Activated T-helper 1 cell treated with Interleukin-2 at 50 U/mL for 16 hours (primary cell): ENCODE results near the gene CCDC47.
A peak's percentile ranks its signal among the peaks of the same experiment; 100 is the strongest.
"Not testable (repeated sequence)": the region's sequence is repeated elsewhere in the genome, so short reads cannot be mapped to it uniquely, and the experiment has no call there.

Experiments
- DNase-seq: peaks from one replicate; pipeline ENCODE4 v3.0.0-alpha.2; 2020; ENCODE audit warnings: low read depth

CCDC47 gene

DNA sequence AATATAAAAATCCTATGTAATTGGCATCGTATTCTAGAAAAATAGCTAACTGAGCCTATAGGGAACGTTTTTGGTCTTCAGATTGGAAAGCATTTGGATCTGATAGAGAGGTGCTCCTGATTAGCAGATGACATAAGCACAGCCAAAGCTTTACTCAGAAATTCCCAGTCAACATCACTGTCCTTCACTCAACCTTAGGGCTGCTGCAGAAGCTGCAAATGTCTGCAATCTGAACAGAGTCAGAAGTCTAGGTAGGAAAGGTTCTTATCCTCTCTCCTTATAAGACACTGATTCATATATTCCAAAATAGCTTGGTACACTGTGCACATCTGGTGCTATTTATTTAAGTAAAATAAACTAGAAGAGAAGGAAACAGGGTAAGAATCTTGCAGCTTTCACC lies 51.0 kb downstream of the CCDC47 start:
- DNase-seq: no peak

DNA sequence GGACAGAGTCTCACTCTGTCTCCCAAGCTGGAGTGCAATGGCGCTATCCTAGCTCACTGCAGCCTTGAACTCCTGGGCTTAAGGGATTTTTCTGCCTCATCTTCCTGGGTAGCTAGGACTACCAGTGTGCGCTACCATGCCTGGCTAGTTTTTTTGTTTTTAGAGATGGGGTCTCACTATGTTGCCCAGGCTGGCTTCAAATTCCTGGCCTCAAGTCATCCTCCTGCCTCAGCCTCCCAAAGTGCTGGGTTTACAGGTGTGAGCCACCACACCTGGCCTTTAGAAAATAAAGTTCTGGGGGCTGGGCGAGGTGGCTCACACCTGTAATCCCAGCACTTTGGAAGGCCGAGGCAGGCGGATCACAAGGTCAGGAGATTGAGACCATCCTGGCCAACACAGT lies 53.2 kb downstream of the CCDC47 start:
- DNase-seq: not testable (repeated sequence)

DNA sequence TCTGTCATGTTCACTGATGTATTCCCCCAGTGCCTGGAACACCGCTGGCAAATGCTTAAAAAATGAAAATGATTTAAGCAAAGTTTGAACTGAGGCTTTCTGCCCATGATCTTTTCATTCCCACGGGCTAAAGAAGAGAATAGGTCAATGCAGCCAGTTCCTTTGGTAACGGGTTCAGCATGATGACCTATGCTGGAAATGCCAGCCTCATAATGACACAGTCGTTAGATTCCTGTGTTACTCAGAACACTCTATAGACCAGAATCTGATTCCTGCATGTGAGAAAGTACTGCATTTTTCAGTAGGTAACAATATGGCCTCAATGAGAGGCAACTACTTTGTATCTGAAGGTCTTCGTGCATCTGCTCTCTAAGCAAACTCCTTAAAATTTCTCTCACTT lies 54.4 kb downstream of the CCDC47 start:
- DNase-seq: no peak

DNA sequence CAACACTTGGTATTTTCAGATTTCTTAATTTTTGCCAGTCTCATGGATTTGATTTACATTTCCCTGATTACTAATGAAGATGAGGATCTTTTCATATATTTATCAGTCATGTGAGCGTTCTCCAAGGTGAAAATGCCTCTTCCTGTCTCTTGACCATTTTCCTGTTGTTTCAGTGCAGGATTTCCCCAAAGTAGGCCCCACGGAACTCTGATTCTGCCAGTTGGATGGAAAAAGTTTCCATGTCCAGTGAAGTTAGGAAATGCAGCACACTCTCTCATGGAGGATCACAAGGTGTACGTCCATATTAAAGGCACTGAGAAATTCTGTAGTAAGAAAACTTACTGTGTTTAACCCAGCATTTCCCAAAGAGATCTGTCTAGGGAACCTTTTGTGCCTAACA lies 57.0 kb downstream of the CCDC47 start:
- DNase-seq: no peak

DNA sequence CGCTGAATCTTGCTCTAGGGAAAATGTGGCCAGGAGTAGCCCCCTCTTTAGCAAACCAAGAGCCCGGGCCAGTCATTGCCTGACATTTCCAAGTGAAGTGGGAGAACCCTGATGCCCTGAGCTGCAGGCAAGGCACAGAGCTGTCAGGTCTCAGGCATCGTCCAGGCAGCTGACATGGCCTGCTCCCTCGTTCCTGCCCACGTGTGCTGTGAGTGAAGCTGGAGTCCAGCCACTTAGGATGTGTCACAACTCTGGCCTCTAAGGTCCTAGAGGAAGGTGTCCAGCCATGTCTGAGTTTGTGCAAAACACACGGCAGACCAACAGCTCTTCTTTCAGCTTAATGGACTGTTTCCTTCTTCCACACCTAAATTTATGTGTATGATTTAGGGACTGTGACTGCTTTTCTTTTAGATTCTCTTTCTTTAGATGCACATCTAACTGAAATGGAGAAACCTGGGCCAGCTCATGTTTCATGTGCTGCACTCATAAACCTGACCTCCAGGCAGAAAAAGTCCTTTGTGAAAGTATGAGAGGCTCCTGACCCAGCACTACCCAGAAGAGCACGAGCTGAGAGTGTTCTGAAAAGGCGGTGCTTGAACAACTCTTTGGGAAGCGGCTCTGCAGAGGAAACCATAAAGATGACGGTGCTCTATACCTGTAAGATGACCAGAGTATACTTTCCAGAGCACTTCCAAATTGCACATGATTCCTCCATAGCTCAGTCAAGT lies 58.7 kb downstream of the CCDC47 start:
- DNase-seq: no peak

DNA sequence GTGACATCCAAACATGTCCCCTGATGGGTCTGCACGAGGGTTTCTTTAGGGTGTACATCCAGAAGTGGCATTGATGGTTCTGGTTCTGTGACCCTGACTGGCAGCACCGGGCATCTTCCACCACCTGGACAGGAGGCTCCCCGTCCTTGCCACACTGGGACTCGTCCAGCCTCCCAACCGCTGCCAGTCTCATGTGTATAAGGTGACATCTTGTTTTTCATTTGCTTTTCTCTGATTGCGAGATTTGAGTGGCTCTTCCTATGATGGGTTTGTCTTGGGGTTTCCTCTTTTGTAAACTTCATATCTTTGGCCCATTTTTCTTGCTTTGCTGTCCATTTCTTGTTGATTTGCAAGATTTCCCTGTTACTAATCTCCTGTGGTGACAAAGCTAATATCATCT lies 64.3 kb downstream of the CCDC47 start:
- DNase-seq: no peak

- DNase-seq: no peak
Observed at GRCh38 chr17:63707151-63707550, 66.2 kb downstream of the CCDC47 start.

DNA sequence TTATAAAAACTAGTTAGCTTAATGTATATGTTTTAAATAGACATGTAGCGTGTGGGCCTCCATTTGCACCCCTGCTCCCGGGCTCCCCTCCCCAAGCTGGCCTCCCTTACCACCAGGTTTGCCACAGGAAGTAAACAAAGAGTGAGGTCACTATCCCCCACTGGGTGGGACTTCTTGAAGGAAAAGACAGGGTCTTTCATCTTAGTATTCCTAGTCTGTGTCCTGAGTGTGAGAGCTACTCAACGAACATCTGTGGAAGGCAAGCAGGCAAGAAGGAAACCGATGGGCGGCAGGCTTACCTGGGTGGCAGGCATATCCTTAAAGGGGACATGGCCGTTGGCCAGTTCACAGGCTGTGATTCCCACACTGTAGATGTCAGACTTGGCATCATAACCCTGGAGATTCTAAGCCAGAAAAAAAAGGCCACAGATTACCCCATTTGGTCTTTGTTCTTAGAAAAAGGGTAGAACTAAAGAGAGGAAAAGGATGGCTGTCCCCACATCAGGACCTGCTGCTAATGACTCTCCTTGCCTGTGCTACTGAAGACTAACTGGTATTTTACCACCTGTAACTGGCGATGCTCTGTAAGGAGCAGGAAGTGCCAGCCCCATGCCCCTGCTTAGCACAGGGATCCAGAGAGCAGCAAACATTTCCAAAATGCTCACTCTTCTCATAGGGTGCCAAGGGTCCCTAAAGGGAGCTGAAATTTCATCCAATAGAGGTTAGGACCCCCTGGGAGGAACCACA lies 66.9 kb downstream of the CCDC47 start:
- no peak for DNase-seq

GRCh38 chr17:63705657-63706056 lies 67.7 kb downstream of the CCDC47 start:
- DNase-seq: no peak

- DNase-seq: no peak
Observed at GRCh38 chr17:63704836-63705235, 68.6 kb downstream of the CCDC47 start.

DNA sequence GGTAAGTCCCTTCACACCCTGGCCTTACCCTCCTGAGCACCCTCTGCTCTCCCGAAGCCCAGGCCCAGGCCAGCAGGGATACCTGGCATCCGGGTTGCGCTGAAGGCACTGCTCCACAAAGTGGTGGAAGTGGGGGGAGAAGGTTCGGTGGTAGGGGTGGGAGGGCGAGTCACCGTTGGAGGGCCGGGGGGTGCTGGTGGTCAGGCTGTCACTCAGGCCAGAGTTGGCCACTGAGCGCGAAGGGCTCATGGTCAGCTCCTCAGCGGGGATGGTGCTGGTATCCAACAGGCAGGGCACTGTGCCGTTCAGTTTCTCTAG lies 69.2 kb downstream of the CCDC47 start:
- no peak for DNase-seq

DNA sequence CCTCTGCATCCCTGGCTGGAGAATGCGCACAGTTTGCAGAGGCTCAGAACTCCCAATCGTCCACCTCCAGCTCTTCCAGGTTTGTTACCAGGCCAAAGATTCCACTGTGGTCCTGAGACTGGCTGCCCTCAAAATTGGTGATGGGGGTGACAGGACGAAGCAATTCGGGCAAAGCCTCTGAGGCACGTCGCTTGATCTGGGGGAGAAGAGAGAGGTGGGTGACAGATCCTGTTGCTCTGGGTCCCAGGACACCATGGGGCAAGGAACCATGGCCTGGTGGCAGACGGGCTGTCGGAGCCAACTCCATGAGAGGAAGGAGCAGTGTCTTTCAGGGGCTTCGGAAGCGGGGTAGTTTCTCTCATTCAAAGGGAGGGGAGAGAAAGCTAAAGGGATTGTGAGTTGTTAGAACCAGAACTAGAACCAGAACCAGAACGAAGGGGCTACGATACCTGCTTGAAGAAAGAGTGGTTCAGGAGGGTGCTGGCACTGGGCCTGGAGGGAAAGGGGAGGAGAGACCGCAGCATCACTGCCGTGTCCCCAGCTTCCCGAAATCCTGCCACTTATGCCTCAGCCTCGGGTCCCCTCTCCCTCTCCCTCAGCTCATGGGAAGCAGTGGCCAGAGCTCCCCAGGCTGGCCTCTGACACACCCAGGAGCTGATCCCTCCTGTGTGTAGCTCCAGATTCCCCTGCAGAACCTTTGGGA lies 69.7 kb downstream of the CCDC47 start:
- no peak for DNase-seq

GRCh38 chr17:63703029-63703428 lies 70.4 kb downstream of the CCDC47 start:
- DNase-seq: no peak

GRCh38 chr17:63702721-63703015 lies 70.7 kb downstream of the CCDC47 start:
- no peak for DNase-seq

- DNase-seq: peak; percentile 68
Observed at GRCh38 chr17:63701868-63702720, 71.3 kb downstream of the CCDC47 start.

GRCh38 chr17:63701456-63701820 lies 72.0 kb downstream of the CCDC47 start:
- DNase-seq: no peak

DNA sequence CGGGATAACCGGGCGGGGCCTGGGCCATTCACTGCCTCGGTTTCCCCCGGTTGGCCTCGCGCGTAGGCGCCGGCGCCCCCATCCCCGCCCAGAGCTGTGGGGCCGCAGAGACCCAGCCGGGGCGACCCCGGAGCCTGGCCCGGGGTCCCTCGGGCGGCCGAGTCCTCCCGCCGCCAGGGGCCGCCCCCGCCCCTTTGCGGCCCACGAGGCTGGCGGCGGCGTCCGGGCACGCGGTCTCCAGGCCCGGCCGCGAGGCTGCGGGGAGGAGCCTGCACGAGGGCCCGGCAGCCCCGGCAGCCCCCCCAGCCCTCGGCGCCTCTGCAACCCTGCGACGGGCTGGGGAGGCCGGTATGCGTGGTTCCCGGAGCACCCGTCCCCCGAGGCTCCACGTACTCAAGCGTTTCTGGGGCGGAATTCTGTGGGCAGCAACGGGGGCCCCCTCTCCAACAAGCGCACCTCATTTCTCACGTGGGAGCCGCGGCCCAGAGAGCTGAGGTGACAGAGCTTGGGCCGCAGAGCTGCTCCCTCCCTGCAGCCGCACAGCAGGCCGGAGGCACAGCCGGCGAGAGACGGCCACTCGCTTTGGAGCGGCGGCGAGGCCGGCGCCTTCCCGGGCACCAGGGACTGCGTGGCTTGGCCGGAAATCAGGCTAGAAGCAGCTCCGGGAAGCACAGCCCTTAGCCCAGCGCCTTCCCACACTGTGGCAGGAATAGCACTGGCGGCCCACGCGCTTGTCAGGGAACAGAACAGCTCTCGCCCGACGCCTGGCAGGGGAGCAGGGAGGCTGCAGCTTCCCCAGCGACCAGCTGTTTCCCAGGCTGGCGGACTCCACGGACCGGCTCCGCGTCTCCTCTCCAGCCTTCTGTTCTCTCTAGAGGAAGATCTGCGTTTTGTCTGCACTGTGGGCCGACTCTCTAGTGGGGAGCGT lies 72.6 kb downstream of the CCDC47 start:
- DNase-seq: peak; percentile 48

GRCh38 chr17:63699638-63700527 lies 73.5 kb downstream of the CCDC47 start, which contains the start of gene LIMD2:
TSS of gene LIMD2 (minus strand) at chr17:63700125. CDS start at chr17:63699298, 827 bp downstream.
- DNase-seq: peak; percentile 87

DNA sequence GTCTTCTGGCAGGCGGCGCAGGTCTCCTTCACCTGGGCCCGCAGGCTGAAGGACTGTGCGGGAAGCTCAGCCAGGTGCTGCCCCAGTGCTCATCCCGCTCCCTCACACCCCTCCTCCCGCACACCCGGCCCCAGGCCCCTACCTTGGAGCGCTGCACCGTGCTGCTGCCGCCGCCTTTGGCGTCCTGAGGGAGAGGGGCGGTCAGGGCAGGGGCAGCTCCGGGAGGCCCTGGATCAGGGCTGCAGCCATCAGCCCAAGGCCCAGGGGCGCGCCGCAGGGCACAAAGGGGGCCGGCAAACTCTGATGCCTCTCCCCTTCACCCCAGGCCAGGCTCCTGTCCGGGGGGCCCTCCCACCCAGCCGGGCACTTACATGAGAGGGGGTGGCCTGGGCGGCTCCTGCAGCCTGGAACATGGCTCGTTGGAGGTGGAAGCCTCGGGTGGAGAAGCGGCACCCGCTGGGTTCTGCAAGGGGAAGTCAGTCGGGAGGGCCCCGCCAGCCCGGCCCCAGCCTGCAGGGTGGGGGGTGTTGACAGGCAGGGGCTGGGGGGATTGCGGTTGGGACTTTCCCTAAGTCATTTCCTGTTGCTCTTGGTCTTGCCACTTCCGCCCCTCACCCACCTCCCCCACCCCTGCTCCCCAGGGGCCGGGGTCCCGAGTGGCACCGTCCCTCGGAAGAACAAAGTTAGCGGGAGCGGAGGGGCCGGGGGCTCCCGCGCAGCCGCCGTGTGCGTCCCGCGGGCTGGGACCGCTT lies 74.3 kb downstream of the CCDC47 start:
- DNase-seq: peak; percentile 89
